ENCODE data around the gene ELMOD3.
"Not testable (repeated sequence)": the region's sequence is repeated elsewhere in the genome, so short reads cannot be mapped to it uniquely, and the experiment has no call there.

The ELMOD3 gene

DNA sequence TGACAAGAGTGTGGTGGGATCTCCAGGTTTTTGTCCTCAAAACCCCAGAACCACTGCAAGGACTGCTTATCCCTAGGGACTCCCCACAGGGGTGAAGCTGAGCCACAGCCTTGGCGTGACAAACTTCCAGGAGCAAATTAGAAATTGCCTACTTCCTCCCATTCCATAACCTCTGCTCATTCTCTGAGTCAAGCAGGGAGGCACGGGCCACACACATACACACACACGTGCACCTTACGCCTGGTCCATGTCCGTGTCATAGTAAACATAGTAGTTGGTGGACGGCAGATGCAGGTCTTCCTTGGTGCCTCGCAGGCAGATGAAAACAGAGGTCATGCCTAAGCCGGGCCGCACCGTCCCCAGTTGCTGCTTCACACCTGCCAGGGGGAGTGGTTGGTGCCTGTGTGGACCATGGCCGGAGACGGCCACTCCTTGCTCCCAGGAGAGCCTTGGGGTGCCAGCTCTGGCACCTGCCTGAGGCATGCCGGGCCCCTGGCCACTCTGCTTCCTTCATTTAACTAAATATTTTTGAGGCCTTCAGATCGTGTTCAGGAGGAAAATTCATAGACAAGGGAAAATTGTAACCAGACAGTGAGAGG, 10.1 kb upstream of the ELMOD3 start:
- DNase-seq (ENCODE audit: low spot score), result no peak

DNA sequence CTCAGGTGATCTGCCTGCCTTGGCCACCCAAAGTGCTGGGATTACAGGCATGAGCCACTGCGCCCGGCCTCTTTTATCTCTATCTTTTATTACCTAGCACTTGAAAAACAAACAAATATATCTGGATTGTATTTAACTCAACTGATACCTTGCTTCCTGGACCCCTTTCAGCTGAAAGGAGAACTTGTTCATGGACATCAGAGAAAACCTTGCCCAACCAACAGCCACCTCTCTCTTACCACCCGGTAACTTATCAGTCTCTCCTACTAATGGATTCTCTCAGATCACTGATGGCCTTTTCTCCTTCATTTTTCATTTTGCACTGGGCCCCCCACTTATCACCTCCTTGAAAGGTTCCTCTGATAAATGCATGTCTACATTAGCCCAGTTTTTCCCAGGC, 7.0 kb upstream of the ELMOD3 start:
- H3K4me3 ChIP-seq, result no peak overlapping the region
- TF ChIP-seq, protein P1, sequence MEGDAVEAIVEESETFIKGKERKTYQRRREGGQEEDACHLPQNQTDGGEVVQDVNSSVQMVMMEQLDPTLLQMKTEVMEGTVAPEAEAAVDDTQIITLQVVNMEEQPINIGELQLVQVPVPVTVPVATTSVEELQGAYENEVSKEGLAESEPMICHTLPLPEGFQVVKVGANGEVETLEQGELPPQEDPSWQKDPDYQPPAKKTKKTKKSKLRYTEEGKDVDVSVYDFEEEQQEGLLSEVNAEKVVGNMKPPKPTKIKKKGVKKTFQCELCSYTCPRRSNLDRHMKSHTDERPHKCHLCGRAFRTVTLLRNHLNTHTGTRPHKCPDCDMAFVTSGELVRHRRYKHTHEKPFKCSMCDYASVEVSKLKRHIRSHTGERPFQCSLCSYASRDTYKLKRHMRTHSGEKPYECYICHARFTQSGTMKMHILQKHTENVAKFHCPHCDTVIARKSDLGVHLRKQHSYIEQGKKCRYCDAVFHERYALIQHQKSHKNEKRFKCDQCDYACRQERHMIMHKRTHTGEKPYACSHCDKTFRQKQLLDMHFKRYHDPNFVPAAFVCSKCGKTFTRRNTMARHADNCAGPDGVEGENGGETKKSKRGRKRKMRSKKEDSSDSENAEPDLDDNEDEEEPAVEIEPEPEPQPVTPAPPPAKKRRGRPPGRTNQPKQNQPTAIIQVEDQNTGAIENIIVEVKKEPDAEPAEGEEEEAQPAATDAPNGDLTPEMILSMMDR (IDR thresholded peaks at IDR 0.05), result no peak
- H3K27ac ChIP-seq, result no peak overlapping the region
- DNase-seq (ENCODE audit: low spot score), result no peak

More for the DNA sequence above, 10.1 kb upstream of the ELMOD3 start:
- TF ChIP-seq, protein P1 (IDR thresholded peaks at IDR 0.05), result no peak
- H3K27ac ChIP-seq, result no peak overlapping the region
- no peak overlapping the region for H3K4me3 ChIP-seq

DNA sequence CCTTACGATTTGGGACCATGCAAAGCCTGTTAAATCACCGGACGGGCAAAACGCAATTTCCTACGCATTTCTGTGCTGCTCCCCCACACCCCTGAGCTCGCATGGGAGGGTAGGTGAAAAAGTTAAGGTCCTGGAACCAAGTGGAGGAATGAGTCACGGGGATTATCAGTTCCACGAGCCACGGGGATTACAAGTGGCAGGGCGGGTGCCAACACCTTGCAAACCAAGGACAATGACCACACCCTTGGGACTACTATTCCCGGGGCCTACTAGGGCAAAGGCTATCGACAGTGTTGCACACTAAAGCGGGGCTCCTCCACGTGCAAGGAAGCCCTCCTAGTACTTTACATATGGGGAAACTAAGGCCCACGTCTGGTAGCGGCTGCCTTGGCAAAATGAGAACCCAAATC, 688 bp upstream of the ELMOD3 start:
- DNase-seq (ENCODE audit: low spot score), result peak; percentile 77
- Histone ChIP-seq H3K27ac (peak overlapping the region; percentile 67 to 94), H3K4me3 (peak overlapping the region; percentile 92)
- TF ChIP-seq, protein P1 (IDR thresholded peaks at IDR 0.05), result no peak

DNA sequence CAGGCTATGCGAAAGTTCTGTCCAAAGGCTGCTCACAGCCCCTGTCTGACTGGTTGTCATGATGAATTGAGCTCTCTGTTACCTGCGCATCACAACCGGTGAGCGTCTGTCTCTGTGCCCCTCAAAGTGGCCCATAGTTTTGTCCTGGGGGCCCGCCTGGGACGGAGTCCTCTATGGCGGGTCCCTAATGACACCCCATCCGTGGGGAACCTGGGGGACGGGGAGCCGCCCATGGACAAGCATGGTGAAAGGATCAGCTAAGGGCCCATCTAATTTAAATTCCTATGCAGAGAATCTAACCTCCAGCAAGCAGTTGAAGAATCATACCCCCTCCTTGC, 473 bp downstream of the ELMOD3 start:
- TF ChIP-seq, protein P1 (IDR thresholded peaks at IDR 0.05), result no peak
- Histone ChIP-seq H3K4me3 (peak overlapping the region; percentile 92), H3K27ac (peak overlapping the region; percentile 67 to 94)
- no peak for DNase-seq (ENCODE audit: low spot score)

DNA sequence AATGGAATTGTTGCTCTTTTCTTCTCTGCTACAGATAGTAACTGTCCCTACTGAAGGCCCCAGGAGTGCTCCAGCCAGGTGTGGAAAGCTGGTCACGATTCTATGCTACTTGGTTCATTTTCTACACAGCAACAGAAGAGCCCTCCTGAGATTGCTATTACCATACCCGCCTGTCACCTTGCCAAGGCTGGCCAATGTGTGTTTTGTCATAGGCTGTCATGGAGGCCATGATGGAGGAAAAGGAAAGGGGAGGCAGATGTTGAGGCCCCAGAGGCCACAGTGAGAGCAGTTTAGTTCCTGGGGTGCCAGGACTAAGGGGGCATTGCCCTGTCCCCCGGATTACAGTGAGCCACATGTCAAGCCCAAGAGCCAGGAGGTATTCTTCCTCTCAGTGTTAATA, 952 bp downstream of the ELMOD3 start:
- DNase-seq (ENCODE audit: low spot score), result no peak
- no peak overlapping the region for H3K27ac ChIP-seq
- peak overlapping the region; percentile 92 for H3K4me3 ChIP-seq
- TF ChIP-seq, protein P1 (IDR thresholded peaks at IDR 0.05), result no peak

DNA sequence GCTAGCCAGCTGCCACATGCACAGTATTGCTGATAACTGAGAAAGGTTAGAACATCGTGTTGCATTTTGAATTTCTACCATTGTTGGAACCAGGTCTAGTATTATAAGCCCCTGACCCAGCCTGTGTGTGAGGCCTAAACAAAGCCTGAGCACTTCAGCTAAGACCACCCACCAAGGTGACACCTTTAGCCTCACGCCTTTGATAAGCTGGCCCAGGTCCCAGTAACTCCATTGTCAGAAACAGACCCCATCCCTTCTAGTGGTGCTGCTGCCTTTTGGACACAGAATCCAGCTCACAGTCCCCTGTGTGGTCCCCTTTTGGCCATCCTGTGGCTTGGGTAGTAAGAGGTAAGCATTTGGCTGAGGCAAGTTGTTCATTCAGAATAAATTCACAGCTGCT, 1.6 kb downstream of the ELMOD3 start:
- TF ChIP-seq, protein P1 (IDR thresholded peaks at IDR 0.05), result no peak
- Histone ChIP-seq H3K4me3 (no peak overlapping the region), H3K27ac (no peak overlapping the region)
- DNase-seq (ENCODE audit: low spot score), result peak; percentile 33

DNA sequence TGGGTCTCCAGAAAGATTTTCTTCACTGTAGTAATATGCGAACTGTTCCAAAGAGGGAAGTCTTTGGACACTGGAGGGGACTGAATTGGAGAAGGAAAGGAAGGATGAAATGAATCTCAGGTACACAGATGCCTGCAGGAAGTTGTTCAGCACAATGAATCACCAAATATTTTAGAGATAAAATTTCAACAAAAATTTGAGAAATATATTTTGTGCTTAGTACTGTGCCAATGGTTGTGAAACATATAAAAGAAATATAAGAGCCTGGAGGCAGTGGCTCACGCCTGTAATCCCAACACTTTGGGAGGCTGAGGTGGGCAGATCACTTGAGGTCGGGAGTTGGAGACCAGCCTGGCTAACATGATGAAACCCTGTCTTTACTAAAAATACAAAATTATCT, 3.2 kb downstream of the ELMOD3 start:
- Histone ChIP-seq H3K27ac (no peak overlapping the region), H3K4me3 (no peak overlapping the region)
- no peak for DNase-seq (ENCODE audit: low spot score)
- TF ChIP-seq, protein P1 (IDR thresholded peaks at IDR 0.05), result no peak

DNA sequence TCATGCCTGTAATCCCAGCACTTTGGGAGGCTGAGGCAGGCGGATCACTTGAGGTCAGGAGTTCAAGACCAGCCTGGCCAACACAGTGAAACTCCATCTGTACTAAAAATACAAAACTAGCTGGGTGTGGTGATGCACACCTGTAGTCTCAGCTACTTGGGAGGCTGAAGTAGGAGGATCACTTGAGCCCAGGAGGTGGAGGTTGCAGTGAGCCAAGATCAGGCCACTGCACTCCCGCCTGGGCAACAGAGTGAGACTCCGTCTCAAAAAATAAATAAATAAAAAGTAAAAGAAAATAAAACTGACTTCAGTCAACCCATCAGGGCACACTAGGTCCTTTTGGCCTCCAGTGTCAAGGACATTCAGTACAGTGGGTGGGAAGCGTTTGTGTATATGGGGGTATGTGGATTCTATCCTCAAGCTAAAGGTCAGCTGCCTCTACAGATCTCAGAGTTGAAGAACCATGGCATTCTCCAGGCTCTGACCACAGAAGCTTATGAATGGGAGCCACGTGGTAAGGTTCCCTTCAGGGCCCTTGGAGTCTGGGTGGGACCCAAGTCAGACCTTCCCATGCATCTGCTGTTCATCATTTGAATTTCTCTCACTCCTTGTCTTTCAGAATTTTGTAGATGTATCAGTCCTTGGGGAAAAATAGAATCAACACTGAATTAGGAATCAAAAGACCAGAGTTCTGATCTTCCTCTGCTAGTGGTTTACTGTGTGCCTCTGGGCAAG, 8.3 kb downstream of the ELMOD3 start:
- not testable (repeated sequence) for DNase-seq (ENCODE audit: low spot score); H3K4me3 ChIP-seq; H3K27ac ChIP-seq
